H9 (cell line): ENCODE data around the gene NODAL. TPM values are rescaled to one million over a fixed set of nuclear protein-coding genes. Genes with fewer than 3 reads are reported as not detected.
A peak's percentile ranks its signal among the peaks of the same experiment; 100 is the strongest.

Source experiments
- DNase-seq: peaks from one replicate; pipeline ENCODE4 v3.0.0-alpha.2; 2017
- H2AFZ ChIP-seq: one replicate; pipeline ENCODE4 v1.6.1; 2013; ENCODE audit warnings: mild to moderate bottlenecking, low read length, control low read depth, moderate library complexity
- H2AK5ac ChIP-seq: 2 replicates; pipeline ENCODE4 v1.6.1; 2013; ENCODE audit warnings: low read length, control low read depth, mixed read lengths; ENCODE audit not compliant: insufficient read length
- H2BK120ac ChIP-seq: one replicate; pipeline ENCODE4 v1.6.1; 2013; ENCODE audit warnings: low read depth, mild to moderate bottlenecking, low read length, control low read depth, inconsistent platforms; ENCODE audit not compliant: poor library complexity, severe bottlenecking
- H2BK12ac ChIP-seq: 2 replicates; pipeline ENCODE4 v1.6.1; 2013; ENCODE audit warnings: low read length, control low read depth, mixed read lengths, low read depth; ENCODE audit not compliant: insufficient read length
- H2BK15ac ChIP-seq: 2 replicates; pipeline ENCODE4 v1.6.1; 2013; ENCODE audit warnings: low read depth, low read length, control low read depth
- H2BK20ac ChIP-seq: one replicate; pipeline ENCODE4 v1.6.1; 2013; ENCODE audit warnings: low read depth, mild to moderate bottlenecking, low read length, control low read depth, inconsistent platforms; ENCODE audit not compliant: poor library complexity, severe bottlenecking
- H2BK5ac ChIP-seq: 2 replicates; pipeline ENCODE4 v1.6.1; 2013; ENCODE audit warnings: low read length, control low read depth, mixed read lengths; ENCODE audit not compliant: insufficient read length
- H3K14ac ChIP-seq: 2 replicates; pipeline ENCODE4 v1.6.1; 2013; ENCODE audit warnings: low read length, control low read depth; ENCODE audit not compliant: insufficient read depth
- H3K18ac ChIP-seq: 2 replicates; pipeline ENCODE4 v1.6.1; 2013; ENCODE audit warnings: low read depth, mild to moderate bottlenecking, mixed read lengths, low read length, control low read depth; ENCODE audit not compliant: insufficient read length
- H3K23ac ChIP-seq: 2 replicates; pipeline ENCODE4 v1.6.1; 2013; ENCODE audit warnings: low read length, control low read depth, mixed read lengths, low read depth; ENCODE audit not compliant: insufficient read length
- H3K23me2 ChIP-seq: 2 replicates; pipeline ENCODE4 v1.6.1; 2013; ENCODE audit warnings: low read depth, mild to moderate bottlenecking, mixed read lengths, low read length, control low read depth; ENCODE audit not compliant: insufficient read length, poor library complexity, severe bottlenecking
- H3K27ac ChIP-seq: 2 replicates; pipeline ENCODE4 v1.5.1; 2013; ENCODE audit warnings: low read length, control low read depth, mixed read lengths, low read depth; ENCODE audit not compliant: insufficient read length
- H3K27me3 ChIP-seq: 2 replicates; pipeline ENCODE4 v1.6.1; 2013; ENCODE audit warnings: low read length, control low read depth, inconsistent platforms; ENCODE audit not compliant: insufficient read depth
- H3K4ac ChIP-seq: 2 replicates; pipeline ENCODE4 v1.6.1; 2013; ENCODE audit warnings: low read depth, mild to moderate bottlenecking, control low read depth, inconsistent platforms, low read length, moderate library complexity
- H3K4me1 ChIP-seq: 2 replicates; pipeline ENCODE4 v1.6.1; 2013; ENCODE audit warnings: low read length, control low read depth, inconsistent platforms; ENCODE audit not compliant: insufficient read depth
- H3K4me2 ChIP-seq: 2 replicates; pipeline ENCODE4 v1.6.1; 2013; ENCODE audit warnings: low read length, control low read depth, mixed read lengths; ENCODE audit not compliant: insufficient read length, insufficient read depth
- H3K56ac ChIP-seq: 2 replicates; pipeline ENCODE4 v1.6.1; 2013; ENCODE audit warnings: low read depth, mild to moderate bottlenecking, mixed read lengths, low read length, control low read depth; ENCODE audit not compliant: insufficient read length
- H3K79me1 ChIP-seq: 2 replicates; pipeline ENCODE4 v1.6.1; 2013; ENCODE audit warnings: low read depth, mild to moderate bottlenecking, moderate library complexity, low read length, control low read depth, inconsistent platforms; ENCODE audit not compliant: insufficient read depth, poor library complexity, severe bottlenecking
- H3K79me2 ChIP-seq: 2 replicates; pipeline ENCODE4 v1.6.1; 2013; ENCODE audit warnings: low read length, control low read depth, inconsistent platforms; ENCODE audit not compliant: insufficient read depth
- H3K9ac ChIP-seq: 2 replicates; pipeline ENCODE4 v1.6.1; 2013; ENCODE audit warnings: low read length, control low read depth, mixed read lengths; ENCODE audit not compliant: insufficient read length; ENCODE audit errors: extremely low read depth
- H3K9me3 ChIP-seq: one replicate; pipeline ENCODE4 v1.6.1; 2013; ENCODE audit warnings: low read depth, low read length, inconsistent platforms; ENCODE audit not compliant: control insufficient read depth
- H3T11ph ChIP-seq: one replicate; pipeline ENCODE4 v1.6.1; 2013; ENCODE audit warnings: mild to moderate bottlenecking, low read length, control low read depth, inconsistent platforms
- H4K20me1 ChIP-seq: one replicate; pipeline ENCODE4 v1.6.1; 2013; ENCODE audit not compliant: control insufficient read depth, insufficient read length, insufficient read depth
- H4K5ac ChIP-seq: 2 replicates; pipeline ENCODE4 v1.6.1; 2013; ENCODE audit warnings: low read depth, mild to moderate bottlenecking, mixed read lengths, low read length, control low read depth; ENCODE audit not compliant: insufficient read length
- H4K8ac ChIP-seq: replicated peaks from 2 replicates; pipeline ENCODE4 v1.6.1; 2013; ENCODE audit warnings: low read length, control low read depth, mixed read lengths, low read depth; ENCODE audit not compliant: insufficient read length
- H4K91ac ChIP-seq: 2 replicates; pipeline ENCODE4 v1.6.1; 2013; ENCODE audit warnings: low read depth, mild to moderate bottlenecking, moderate library complexity, mixed read lengths, low read length, control low read depth; ENCODE audit not compliant: insufficient read length
- H3K27ac Mint-ChIP-seq, 3 experiments: 2 replicates in 2 of 3; 3 replicates in 1 of 3; pipeline ENCODE4 v1.8.0; 2020 to 2021; ENCODE audit warnings: mixed read lengths in 3 of 3, mild to moderate bottlenecking in 1 of 3, moderate library complexity in 1 of 3
- H3K27me3 Mint-ChIP-seq: 2 replicates; pipeline ENCODE4 v1.8.0; 2021; ENCODE audit warnings: low read depth, mild to moderate bottlenecking, moderate library complexity, mixed read lengths
- H3K36me3 Mint-ChIP-seq, 3 experiments: 2 replicates in 2 of 3; 3 replicates in 1 of 3; pipeline ENCODE4 v1.8.0; 2020 to 2021; ENCODE audit warnings: low read depth in 3 of 3, mixed read lengths in 3 of 3; ENCODE audit not compliant: insufficient read depth in 1 of 3
- H3K4me1 Mint-ChIP-seq, 2 experiments: 2 replicates each; pipeline ENCODE4 v1.8.0; 2020; ENCODE audit warnings: mixed read lengths in 2 of 2
- H3K4me3 Mint-ChIP-seq, 2 experiments: 2 replicates in 1 of 2; 3 replicates in 1 of 2; pipeline ENCODE4 v1.8.0; 2020 to 2021; ENCODE audit warnings: mild to moderate bottlenecking in 2 of 2, mixed read lengths in 2 of 2, moderate library complexity in 1 of 2
- H3K9me3 Mint-ChIP-seq, 2 experiments: 2 replicates in 1 of 2; 3 replicates in 1 of 2; pipeline ENCODE4 v1.8.0; 2020; ENCODE audit warnings: mild to moderate bottlenecking in 2 of 2, mixed read lengths in 2 of 2, moderate library complexity in 1 of 2
- WGBS: extraction: QIAGEN DNeasy Blood & Tissue Kit; methylation state at CpG from one replicate; pipeline ENCODE4 v1.1.7; 2013; ENCODE audit warnings: missing lambda C conversion rate, low lambda C conversion rate, mixed read lengths; ENCODE audit not compliant: insufficient read length; ENCODE audit errors: extremely low coverage; 5-methylcytosine and 5-hydroxymethylcytosine counted together
- total RNA-seq: library from RNA; stranded (reverse); gene quantifications from 2 replicates; pipeline ENCODE4 v1.2.1, GENCODE V29; 2021
- TF ChIP-seq, protein P1 (sequence below): fragments of 200-600 bp; sonication (generic); conservative IDR thresholded peaks from 3 replicates; pipeline ENCODE4 v1.8.0; 2021; ENCODE audit warnings: antibody characterized with exemption, mild to moderate bottlenecking

Gene NODAL
- total RNA-seq, 1 experiment from 2014 or later = 80.7 TPM

GRCh38 chr10:70478191-70479164 is 37.0 kb upstream of the NODAL start, which contains the start of gene PALD1:
Gene PALD1 (plus strand): TSS chr10:70478767. CDS start chr10:70525952, 47,185 bp downstream.
- no peak within 1 kb of the TSS for H2BK5ac ChIP-seq
- H3K14ac ChIP-seq = peak within 1 kb of the TSS; percentile 49
- no peak within 1 kb of the TSS for H3K56ac ChIP-seq
- H2BK120ac ChIP-seq = no peak within 1 kb of the TSS
- no peak within 1 kb of the TSS for H2BK20ac ChIP-seq
- Mint-ChIP-seq H3K4me3 (peak within 1 kb of the TSS; percentile 78 to 87), H3K9me3 (no peaks in the 10 kb centered on the region), H3K36me3 (no peaks in the 10 kb centered on the region), H3K27me3 (peaks cover 3% of the 10 kb centered on the region), H3K4me1 (peaks cover 37 to 44% of the 10 kb centered on the region in 2 experiments), H3K27ac (peak within 1 kb of the TSS in 2 of 3 experiments; percentile 64 to 89; a peak in 4 of 7 replicates)
- peaks cover 2% of the 10 kb centered on the region for H3K79me1 ChIP-seq
- DNase-seq = peak; percentile 80
- H3K4ac ChIP-seq = no peak within 1 kb of the TSS
- no peak within 1 kb of the TSS for H2AFZ ChIP-seq
- peaks cover 2% of the 10 kb centered on the region; the same call in 1 of the 2 replicates for H3K79me2 ChIP-seq
- H4K8ac ChIP-seq = no peak within 1 kb of the TSS
- H3T11ph ChIP-seq = no peak within 1 kb of the TSS
- H3K18ac ChIP-seq = no peak within 1 kb of the TSS
- H3K4me1 ChIP-seq = peaks cover 12% of the 10 kb centered on the region
- no peak within 1 kb of the TSS for H4K5ac ChIP-seq
- no peak within 1 kb of the TSS for H4K91ac ChIP-seq
- no peak within 1 kb of the TSS for H2AK5ac ChIP-seq
- WGBS = no CpG with 5 or more reads among the region's 110 CpGs
- TF ChIP-seq, protein P1, sequence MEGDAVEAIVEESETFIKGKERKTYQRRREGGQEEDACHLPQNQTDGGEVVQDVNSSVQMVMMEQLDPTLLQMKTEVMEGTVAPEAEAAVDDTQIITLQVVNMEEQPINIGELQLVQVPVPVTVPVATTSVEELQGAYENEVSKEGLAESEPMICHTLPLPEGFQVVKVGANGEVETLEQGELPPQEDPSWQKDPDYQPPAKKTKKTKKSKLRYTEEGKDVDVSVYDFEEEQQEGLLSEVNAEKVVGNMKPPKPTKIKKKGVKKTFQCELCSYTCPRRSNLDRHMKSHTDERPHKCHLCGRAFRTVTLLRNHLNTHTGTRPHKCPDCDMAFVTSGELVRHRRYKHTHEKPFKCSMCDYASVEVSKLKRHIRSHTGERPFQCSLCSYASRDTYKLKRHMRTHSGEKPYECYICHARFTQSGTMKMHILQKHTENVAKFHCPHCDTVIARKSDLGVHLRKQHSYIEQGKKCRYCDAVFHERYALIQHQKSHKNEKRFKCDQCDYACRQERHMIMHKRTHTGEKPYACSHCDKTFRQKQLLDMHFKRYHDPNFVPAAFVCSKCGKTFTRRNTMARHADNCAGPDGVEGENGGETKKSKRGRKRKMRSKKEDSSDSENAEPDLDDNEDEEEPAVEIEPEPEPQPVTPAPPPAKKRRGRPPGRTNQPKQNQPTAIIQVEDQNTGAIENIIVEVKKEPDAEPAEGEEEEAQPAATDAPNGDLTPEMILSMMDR = peak; percentile 11; the same call in 1 of the 3 replicates
- no peak within 1 kb of the TSS for H2BK15ac ChIP-seq
- peak within 1 kb of the TSS; percentile 21 for H3K9ac ChIP-seq
- H2BK12ac ChIP-seq = no peak within 1 kb of the TSS
- H3K23me2 ChIP-seq = peaks cover 14% of the 10 kb centered on the region
- H3K27ac ChIP-seq = no peak within 1 kb of the TSS
- no peaks in the 10 kb centered on the region for H3K27me3 ChIP-seq
- no peaks in the 10 kb centered on the region for H4K20me1 ChIP-seq
- H3K4me2 ChIP-seq = peak within 1 kb of the TSS; percentile 61
- no peak within 1 kb of the TSS for H3K23ac ChIP-seq
- no peaks in the 10 kb centered on the region for H3K9me3 ChIP-seq
